RWPE1 (cell line): ENCODE data around the gene RIC1.
"Not testable (repeated sequence)": the region's sequence is repeated elsewhere in the genome, so short reads cannot be mapped to it uniquely, and the experiment has no call there.

Experiments
- CTCF ChIA-PET: fragments of 350-600 bp; sonication (Branson Sonifier 250); formaldehyde crosslinking; extraction: SDS; loops from one replicate; lab custom pipeline; 2021; lab: Yijun Ruan, JAX
- POLR2A ChIA-PET: fragments of 400-600 bp; formaldehyde crosslinking; extraction: SDS; loops from one replicate; lab custom pipeline; 2020; ENCODE audit warnings: antibody characterized with exemption; ENCODE audit not compliant: low non-redundant PET; lab: Yijun Ruan, JAX
- DNase-seq: peaks from one replicate; pipeline ENCODE4 v3.0.0; 2012; ENCODE audit warnings: low spot score
- H3K27ac ChIP-seq: fragments of 450-650 bp; 2 replicates; pipeline ENCODE4 v1.5.1; 2017
- TF ChIP-seq, protein P1 (sequence below): fragments of 450-650 bp; conservative IDR thresholded peaks from 2 replicates; pipeline ENCODE4 v1.5.1; 2017; ENCODE audit warnings: low read depth, mild to moderate bottlenecking

RIC1 gene

DNA sequence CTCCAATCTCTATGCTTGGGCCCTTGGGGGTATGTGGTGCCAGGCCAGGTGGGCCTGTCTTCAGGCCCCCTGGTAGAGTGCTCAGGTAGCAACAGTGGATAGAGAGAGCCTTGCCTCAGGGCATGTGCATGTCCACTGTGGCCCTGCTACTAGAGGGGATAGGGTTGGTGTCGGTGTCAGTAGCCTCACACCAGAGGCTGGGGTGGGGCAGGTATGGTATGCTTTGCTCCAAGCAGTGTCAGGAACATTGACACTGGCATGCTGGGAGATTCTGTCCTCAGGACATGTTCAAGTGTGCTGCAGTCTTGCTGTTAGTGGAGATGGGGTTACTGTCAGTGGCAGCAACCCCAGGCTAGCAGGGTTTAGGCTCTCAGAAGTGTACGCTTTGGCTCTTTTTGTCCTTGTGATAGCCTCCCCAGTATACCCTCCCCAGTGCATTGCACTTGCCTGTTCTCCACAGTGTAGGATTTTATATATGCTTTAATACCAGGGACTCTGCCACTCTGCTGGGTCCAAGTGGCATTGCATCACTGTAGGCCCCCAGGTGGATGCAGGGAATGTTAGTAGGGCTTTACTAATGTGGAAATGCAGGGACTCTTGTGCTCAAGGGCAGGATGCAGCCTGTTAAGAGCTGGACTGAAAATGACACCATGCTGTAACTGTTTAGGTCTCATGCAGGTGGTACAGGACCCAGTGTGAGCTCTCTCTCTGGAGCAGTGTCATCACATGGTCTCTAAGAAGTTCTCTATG lies 21.6 kb downstream of the RIC1 start:
- no peak overlapping the region; the same call in 1 of the 2 replicates for H3K27ac ChIP-seq
- POLR2A ChIA-PET: no interaction called here
- no peak for DNase-seq
- CTCF ChIA-PET: no interaction called here
- TF ChIP-seq, protein P1, sequence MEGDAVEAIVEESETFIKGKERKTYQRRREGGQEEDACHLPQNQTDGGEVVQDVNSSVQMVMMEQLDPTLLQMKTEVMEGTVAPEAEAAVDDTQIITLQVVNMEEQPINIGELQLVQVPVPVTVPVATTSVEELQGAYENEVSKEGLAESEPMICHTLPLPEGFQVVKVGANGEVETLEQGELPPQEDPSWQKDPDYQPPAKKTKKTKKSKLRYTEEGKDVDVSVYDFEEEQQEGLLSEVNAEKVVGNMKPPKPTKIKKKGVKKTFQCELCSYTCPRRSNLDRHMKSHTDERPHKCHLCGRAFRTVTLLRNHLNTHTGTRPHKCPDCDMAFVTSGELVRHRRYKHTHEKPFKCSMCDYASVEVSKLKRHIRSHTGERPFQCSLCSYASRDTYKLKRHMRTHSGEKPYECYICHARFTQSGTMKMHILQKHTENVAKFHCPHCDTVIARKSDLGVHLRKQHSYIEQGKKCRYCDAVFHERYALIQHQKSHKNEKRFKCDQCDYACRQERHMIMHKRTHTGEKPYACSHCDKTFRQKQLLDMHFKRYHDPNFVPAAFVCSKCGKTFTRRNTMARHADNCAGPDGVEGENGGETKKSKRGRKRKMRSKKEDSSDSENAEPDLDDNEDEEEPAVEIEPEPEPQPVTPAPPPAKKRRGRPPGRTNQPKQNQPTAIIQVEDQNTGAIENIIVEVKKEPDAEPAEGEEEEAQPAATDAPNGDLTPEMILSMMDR: no peak

GRCh38 chr9:5651246-5651645 lies 22.3 kb downstream of the RIC1 start:
- ChIA-PET POLR2A (no interaction called here), CTCF (no interaction called here)
- no peak for DNase-seq
- TF ChIP-seq, protein P1: no peak
- H3K27ac ChIP-seq: no peak overlapping the region

- DNase-seq: no peak
- TF ChIP-seq, protein P1: no peak
- H3K27ac ChIP-seq: no peak overlapping the region
- ChIA-PET CTCF (no interaction called here), POLR2A (no interaction called here)
Measured at GRCh38 chr9:5652821-5653220, 23.9 kb downstream of the RIC1 start.

- DNase-seq, CTCF ChIA-PET, H3K27ac ChIP-seq, POLR2A ChIA-PET: not testable (repeated sequence)
Measured at GRCh38 chr9:5662804-5663203, 33.9 kb downstream of the RIC1 start.

DNA sequence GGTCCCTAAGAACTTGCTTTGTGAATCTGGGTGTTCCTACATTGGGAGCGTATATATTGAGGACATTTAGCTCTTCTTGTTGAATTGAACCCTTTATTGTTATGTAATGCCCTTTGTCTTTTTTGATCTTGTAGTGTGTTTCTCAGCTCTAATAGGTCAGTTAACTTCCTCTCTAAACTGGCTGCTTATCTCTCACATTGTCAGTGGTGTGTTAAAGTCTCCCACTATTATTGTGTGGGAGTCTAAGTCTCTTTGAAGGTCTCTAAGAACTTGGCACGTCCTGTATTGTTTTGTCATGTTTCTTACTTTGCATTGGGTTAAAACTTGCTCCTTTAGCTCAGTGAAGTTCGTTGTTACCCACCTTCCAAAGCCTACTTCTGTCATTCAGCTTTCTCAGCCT lies 36.2 kb downstream of the RIC1 start:
- ChIA-PET CTCF (no interaction called here), POLR2A (no interaction called here)
- TF ChIP-seq, protein P1: no peak
- H3K27ac ChIP-seq: no peak overlapping the region
- DNase-seq: no peak

DNA sequence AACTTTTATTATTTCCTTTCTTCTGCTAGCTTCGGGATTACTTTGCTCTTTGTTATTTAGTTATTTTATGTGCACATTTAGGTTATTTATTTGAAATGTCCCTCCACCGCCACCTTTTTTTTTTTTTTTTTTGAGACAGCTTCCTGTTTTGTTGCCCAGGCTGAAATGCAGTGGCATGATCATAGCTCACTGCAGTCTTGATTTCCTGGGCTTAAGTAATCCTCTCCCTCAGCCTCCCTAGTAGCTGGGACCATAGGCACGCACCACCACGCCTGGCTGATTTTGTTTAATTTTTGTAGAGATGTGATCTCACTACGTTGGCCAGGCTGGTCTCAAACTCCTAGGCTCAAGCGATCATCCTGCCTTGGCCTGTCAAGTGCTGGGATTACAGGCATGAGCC lies 38.5 kb downstream of the RIC1 start:
- TF ChIP-seq, protein P1: no peak
- no peak overlapping the region for H3K27ac ChIP-seq
- DNase-seq: no peak
- ChIA-PET POLR2A (no interaction called here), CTCF (no interaction called here)

DNA sequence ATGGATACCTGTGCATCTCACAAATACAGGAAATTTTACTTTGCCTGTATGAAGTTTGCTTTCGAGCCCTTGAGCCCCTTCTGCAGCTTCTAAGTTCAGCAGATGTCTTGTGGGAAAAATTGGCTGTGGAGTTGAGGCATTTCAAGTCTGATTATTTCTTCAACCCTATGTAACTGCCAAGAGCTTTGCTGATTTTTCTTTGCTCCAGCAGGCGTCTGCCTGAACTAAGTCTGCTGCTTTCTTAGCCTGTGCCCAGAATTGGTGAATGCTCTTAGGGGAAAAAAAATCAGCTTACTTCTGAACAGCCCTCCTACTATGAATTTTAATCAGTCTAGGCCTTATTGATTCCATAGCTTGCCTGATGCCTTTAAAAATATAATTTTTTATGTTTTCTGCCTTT lies 41.2 kb downstream of the RIC1 start:
- TF ChIP-seq, protein P1: no peak
- no peak for DNase-seq
- ChIA-PET CTCF (no interaction called here), POLR2A (no interaction called here)
- no peak overlapping the region for H3K27ac ChIP-seq
